ENCODE data around the gene MFRP.

Gene MFRP

DNA sequence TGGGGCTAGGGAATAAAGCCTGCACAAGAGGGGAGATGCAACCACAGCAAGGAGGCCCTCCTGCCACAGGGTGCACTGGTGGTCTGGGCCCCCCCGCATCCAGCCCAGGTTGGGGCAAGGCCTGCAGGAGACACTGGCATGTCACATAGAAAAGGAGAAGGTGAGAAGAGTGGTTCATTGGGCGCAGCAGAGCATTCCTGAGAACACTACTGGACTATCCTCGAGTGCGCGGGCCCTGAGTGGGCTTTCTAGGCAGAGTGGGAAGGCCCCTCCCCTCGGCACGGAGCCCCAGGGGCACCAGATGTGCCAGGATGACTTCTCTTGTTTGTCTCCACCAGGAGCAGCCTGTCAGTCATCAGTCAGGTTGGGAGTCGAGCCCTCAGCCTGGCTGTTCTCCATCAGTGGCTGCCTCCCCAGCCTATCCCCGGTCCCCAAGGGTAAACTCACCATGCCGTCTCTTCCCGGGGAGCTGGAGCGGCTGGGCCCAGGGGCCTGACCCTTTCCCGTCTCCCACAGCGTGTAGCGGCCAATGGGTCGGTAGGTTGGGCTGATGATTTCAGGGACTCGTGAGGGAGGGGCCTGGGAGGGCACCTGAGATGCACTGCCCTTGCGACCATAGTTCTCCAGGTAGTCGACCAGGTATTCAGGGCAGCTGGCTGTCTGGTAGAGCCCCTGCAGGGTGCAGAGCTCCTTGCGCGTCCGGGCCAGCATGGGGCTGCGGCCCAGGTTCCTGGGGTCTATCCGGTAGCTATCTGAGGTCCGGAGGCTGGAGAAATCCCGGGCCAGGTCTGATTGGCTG lies 26.0 kb upstream of the MFRP start:
- DNase-seq: no peak

DNA sequence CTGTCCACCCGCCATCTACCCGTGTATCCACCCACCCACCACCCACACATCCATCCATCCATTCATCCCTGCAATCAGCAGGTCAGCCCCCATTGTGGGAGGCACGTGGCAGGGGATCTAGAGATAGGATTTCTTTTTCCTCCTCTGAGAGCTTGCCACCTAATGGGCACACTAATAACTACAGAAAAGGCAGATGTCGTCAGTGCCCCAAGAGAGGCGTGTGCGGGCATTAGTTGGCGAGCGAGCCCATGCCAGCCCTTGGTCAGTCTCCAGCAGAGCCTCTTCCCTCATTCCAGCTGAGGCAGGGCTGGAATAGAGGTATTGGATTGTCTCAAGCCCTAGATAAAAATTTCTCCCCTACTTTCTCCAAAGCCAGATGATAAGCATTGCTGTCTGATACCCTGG lies 25.3 kb upstream of the MFRP start:
- DNase-seq: peak in 1 of 2 experiments; percentile 35

DNA sequence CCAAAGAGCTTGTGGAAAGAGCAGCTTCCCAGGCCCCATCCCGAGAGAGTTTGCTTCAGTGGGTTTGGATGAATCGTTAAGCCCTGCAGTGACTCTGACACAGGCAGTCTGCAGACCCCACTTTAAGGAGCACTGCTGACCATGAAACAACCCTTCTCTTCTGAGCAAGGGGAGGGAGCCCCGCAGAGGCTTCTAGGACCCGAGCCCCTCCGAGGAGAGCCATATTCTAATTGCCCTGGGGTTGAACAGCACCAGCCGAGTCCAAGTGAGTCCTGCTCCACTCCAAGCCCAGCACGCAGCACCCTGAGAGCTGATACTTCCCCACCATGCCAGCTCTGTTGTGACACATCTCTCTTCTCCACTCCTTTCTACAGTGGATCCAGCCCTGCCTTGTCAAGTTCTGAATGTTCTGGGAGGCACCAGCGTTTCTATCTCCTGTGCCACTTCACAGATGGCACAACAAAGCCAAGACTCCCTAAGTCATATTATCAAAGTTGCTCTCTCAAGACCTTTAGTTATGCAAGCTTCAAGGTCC lies 24.6 kb upstream of the MFRP start:
- DNase-seq: no peak

DNA sequence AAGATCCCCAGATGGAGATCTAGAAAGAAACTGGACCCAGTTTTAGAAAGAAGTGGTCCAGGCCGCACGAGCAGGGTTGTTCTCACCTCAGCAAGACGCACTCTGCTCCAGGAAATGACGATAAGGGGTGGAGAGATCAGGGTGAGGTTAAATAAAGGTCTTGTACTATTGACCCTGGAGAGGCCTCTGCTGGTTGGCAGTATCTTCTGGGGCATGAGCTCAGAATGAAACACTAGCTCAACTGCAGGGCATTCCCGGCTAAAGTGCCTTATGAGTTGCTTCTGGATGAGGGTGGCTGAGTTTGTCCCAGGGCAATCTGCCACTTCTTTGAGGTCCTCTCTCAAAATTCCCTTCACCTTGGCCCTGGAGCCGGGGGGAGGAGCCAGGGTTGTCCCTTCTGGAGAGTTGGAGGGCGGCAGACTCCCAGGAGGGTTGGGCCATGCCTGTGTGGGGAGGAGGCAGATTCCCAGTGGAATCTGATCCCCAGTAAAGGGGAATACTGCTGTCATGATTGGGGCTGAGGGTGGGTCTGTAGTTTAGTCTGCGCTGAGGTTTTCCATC lies 24.1 kb upstream of the MFRP start:
- DNase-seq: no peak

DNA sequence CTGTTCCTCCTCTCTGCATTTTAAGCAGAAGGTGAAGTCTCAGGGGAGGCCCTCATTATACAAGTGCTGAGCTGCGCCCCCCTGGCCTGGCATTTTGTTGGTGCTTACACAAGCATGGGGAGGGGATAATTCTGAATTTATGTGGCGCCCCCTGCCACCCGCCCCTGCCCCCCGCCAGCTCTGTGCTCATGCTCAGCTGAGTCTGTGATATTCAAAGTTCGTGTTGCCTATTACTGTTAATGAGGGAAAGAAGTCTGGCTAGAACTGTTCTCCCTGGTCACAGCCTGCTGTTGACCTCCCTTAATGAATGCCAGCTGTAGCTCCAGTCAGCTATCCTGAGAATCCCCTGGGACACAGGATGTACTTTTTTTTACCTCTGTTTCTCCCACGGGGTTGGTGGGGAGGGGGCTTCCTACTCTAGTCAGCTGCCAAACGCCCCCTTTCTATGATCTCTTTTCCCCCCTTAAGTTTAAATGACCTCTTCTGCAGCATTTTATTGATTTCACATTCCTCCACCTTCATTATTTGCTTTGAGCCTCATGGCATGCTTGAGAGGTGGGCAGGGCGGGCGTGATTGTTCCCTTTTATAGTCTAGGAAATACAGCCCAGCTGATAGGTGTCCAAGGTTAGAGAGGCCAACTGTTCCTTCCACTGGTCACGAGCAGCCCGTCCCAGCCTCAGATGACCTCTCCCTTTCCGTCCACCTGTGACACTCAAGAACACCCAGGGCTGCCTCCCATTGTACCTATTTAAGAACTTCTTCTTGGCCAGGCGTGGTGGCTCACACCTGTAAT lies 22.8 kb upstream of the MFRP start:
- no peak for DNase-seq

DNA sequence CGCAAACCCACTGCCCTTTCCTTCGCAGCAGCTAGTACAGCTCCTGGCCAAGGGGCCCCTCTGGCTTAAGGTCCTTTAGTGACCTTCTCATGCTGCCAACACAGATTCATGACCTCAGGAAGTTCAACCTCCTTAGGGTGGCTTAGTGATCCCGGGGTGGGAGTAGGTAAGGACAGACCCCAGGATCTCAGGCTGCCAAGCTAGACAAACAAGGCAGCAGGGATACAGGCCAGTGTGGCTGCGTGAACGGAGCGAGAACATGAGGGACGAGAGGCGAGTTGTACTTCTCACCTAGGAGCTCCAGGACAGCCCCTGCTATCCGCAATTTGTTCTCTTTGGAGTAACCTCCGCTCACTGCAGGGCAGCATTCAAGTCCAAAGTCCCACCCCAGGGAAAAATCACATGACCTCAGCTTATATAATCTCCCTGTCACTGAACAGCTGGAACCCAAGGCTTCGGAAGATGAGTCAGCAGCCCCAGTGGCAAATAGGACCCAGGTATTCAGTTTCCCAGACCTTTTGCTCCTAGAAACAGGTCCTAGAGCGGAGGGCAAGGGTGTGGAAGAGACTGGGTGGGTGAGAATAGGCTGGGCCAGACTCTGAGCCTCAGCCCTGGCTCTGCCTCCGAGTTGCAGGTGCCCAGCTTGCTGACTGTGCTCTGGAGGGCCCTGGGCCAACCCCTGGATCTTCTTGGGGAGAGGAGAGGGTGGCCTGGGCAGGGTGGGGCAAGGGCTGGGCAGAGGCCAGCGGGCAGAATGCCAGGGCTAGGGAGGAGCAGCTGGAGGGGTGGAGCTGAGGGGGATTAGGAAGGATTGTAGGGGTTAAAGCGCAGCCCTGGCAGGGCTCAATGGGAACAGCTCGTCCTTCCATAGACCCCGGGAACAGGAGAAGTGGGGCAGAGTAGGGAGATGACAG lies 21.9 kb upstream of the MFRP start:
- DNase-seq: peak in 1 of 2 experiments; percentile 20

DNA sequence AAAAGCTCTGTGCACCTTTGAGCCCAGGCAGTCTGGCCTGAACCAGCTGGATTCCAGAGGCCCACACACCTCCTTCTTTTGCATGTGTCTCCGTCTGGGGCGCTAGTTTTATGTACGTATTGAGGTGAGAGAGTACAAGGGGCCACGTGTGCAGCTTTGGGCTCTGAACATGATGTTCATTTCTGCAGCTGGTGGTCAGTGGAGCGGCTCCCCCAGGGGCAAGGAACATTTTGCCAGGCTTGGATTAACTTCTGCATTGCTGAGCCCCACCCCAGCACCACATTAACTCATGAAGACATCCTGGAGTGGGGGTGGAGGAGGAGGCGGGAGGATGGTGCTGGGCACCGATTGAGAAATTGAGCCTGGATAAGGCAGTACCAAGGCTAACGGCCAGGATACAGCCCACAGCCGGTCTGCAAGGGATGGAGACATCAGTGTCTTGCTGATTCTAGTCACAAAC lies 21.2 kb upstream of the MFRP start:
- DNase-seq: no peak

DNA sequence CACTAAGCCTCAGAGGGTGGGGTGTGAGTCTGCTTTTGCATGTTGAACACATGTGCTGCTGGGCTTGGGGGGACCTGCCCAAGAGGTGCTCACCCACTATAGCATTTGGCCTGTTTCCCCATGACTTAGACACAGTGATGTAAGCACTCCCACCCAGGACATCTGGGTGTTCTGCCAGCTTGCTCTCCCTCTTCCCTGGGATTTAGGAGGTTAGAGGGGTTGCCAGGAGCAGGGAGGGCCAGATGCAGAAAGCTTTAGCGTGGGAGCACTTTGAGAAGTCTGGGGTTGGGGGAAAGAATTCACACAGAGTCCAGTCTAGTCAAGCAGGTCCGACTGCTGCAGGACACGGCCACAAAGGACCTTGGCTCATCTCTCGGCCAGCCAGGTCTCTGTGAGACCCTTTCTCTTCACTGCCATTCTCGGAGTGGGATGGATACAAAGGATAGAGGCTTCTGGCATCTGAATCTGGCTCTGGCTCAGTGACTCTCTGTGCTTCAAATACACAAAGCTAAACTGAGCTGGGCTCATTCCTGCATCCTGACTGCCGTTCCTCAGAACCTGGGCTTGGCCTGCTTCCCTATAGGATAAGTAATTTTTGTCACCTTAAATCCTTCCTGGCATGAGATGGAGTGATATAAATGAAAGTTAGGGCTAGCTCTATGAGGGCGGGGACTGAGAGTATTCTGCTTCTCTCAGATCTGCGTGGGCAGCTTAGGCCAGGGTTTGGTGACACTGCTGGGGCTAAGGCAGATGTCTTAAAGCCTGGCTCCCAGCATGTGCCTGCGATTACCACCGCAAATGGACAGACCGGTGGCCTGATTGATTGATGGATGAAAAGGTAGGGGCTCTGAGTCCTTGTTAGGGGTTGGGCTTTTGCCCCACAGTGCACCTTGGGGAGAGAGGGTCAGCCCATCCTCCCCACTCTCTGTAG lies 20.4 kb upstream of the MFRP start:
- DNase-seq: no peak

DNA sequence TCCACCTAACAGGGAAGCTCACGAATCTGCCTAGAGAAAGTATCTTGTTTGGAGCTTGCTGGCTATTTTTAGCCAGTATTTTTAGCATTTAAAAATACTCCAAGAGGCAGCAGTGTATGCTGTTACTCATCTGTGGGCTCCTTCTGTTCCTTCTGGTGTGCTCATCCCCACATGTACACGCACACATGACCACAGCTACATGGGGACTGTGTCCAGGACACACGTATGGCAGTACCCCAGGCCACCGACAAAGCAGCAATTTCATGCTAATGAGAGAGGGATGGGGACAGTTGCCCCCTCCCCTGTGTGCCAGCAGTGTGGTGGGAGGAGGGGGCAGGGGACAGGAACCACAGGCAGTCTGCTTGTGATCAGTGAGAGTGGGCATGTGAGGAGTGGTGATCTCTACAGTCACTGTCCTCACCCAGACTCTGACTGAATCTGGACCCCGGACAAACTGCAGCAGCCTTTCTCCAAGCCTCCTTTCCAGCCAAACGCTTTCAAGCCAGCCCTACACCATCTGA lies 18.6 kb upstream of the MFRP start:
- no peak for DNase-seq

DNA sequence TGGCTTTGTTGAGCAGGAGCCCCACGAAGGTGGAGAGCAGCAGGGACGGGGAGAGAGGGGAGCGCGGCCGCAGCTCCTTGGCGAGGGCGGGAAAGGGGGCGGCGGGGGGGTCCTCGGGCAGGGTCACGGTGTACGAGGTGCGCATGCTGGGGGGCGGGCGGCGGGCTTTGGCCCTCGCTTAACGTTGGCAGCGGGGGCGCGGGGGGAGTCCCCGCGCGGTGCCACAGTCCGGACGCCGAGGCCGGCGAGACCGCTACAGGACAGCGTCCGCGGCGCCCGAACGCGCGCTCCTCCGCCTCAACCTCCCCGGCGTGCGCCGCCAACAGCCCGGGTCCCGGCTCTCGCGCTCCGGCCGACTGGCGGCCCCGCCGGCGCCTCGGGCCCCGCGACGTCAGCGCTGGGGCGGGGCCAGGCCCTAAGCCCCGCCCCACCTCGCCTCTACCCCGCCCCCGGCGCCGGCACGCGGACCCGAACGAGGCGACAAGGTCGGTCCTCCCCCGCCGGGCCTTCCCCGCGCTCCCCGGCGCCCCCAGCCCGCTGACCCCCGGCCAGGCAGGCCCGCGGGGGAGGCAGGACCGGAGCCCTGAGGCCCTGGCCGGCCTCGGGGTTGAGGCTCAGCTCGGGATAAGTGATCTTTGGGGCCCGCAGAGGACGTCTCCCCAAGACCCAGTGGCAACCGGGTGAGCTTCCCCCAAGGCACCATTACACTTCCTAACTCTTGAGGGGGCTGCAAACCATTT lies 17.5 kb upstream of the MFRP start:
- peak; percentile 42 to 61 for DNase-seq

DNA sequence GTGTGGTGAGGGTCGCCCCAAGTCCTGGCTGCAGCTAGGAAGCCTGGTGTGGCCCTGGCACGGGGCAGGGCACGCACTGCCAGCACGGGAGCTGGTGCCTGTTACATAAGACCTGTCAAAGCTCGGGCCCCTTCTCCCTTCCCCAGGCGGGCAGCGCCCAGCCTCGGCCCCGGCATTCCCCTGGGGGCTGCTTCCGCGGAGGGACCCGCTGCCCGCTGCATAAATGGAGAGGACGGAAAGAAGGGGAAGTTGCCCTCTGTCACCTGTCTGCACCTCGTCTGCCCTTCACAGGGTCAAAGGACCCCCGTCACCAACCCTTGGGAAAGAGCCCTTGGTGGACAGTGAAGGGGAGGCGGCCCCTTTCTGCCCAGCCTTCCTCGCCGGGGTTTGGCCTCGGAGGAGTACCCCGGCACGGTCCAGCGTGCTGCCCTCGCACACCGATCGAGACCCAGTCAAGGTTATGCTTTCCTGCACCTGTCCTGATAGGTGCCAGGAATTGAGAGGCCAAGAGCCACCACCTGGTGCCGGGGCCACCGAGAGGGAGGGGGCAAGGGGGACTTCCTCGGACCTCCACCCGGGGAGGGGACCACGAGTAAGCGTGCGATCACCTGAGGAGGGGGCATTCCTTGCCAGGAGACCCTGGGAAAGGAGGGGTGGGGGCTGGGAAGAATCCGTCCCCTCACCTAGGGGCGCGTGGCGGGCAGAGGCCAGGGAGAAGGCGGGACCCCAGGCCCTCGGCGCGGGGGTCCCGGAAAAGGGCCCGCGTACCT lies 16.8 kb upstream of the MFRP start:
- DNase-seq: no peak

DNA sequence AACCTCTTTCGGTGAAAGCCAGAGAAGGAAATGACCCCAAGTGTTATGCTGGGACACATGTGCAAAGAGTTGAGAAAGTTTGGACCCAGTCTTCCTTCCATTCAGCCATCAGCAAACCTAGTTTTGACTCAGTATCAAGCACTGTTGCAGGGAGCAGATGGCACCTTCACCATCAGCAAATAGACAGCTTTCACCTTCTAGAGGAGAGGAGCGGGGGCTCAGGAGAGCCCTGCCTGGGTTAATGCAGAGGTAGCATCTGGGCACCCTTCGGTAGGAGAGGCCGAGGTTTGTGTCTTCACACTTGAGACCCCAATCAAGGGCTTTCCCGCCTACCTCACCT lies 16.2 kb upstream of the MFRP start:
- no peak for DNase-seq

DNA sequence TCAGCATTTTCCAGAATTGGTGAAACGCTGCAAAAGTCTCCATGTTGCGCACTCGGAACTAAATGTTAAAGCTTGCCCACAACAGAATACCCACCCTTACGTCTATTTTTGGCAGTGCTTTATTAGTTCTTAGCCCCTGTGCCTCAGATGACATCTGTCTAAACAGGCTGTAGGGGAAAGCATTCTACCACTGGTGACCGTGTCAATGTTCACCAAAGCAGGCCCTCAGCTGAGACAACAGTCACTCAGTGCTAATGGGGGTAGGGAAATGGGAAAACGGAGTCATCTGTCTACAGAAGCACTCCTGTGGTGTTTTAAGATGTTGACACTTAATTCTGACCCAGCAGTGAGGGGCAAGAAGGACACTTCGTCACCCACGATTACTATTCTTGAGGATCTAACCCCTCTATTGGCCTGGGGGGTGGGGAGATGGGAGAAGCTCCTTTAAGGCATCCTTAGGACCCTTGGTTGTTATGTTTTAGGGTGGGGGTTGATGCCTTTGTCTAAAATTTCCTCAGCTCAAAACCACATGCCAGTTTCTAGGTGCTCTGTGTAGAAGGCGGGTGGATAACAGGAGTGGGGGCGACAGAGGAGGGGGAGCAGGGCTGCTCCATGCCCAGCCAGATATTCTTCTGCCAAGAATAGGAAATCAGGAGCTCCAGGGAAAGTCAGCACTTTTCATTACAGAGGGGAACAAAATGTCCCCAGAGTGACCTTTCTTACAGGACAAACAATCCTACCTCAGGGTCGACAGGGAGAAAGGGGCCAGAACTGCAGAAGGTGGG lies 15.6 kb upstream of the MFRP start:
- DNase-seq: no peak

DNA sequence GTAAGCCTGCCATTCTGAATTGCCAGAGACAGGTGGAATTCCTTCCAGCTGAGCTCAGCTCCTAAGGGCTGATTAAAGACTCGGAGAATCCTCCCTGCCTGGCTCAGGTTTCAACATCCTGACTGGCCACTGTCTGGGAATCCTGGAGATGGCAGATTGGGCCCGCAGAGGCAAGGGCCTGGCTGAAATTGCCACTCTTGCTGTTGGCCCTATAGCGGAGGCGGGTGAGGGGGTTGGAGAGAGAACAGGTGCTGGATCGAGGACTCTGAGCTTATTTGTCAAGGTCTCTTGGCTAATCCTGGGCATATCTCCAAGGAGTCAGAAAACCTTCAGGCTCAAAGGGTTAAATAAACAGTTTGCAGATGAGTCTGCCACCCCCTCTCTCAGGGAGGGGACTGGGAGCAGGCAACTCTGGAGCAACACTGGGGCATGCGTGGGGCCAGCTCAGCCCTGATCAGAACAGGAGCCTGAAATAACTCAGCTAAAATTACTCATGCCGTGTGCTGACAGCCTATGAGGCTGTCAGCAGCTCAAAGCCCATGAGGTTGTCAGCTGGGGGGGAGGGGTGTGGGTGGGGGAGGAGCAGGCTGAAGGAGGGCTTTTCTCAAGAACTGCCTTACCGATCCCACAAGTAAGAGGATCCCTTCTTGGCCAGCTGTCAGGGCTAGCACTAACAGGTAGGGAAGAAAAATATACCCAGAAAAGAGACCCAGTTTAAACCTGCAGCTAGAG lies 14.7 kb upstream of the MFRP start:
- peak in 1 of 2 experiments; percentile 24 for DNase-seq

DNA sequence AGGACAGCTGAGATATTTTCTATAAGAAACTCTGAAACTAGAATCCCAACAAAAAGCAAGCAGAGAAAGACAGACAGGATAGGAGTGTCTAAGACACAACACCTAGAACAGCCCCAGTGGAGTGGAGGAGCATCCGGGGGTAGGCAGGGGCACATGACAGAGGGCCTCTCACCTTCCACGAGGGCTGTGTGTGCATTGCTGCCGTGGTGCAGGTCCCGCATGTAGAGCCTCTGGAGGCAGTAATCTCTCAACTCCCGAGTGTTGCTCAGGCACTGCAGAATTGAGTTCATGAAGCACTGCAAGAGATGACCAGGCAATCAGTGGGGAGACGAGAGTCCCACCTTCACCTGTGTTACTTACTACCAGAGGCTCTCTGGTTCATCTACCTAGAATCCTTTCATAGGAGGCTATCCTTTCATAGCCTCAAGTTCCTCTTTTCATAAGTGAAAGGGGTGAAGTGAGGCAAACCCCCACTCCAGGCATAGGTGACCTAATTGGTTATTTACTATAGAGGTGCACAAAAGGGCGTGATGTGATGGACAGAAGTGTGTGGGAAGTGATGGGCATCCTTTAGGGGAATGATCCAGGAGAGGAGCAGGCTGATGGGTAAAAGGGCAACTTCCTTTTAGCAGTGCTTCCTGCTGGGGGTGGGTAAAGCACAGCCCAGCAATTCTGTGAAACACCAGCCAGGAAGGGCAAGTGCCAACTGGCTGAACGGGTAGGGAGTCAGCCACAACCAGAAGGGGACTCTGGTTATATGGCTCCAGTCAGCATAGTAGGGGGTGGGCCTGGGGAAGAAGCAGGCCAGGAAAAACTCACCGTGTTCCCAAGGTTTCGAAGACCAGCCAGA lies 13.1 kb upstream of the MFRP start:
- DNase-seq: no peak

DNA sequence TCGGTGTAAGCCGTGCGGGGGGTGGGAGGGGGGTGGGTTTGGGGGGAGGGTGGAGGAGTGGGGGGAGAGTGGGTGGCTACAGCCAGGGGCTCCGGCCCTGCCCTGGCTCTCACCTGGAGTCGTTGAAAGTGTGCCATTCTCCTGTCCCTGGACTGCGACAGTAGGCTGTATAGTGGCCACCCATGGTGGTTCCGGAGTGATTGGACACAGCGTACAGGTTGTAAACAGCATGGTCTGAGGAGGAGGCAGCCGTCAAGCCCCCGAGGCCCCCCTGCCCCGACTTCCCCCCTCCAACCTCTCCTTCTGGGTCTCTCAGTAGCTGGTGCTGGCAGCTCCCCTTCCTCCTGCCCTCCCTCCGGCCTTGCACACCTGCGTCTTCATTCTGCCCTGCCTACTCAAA lies 10.6 kb upstream of the MFRP start:
- DNase-seq: no peak

Measured in NCI-H2081 (cell line).